Measurements from ENCODE around the gene PLK1. TPM values are rescaled to one million over a fixed set of nuclear protein-coding genes. Genes with fewer than 3 reads are reported as not detected.

PLK1 gene
- 44.0 and 82.6 TPM in 2 replicates for total RNA-seq

DNA sequence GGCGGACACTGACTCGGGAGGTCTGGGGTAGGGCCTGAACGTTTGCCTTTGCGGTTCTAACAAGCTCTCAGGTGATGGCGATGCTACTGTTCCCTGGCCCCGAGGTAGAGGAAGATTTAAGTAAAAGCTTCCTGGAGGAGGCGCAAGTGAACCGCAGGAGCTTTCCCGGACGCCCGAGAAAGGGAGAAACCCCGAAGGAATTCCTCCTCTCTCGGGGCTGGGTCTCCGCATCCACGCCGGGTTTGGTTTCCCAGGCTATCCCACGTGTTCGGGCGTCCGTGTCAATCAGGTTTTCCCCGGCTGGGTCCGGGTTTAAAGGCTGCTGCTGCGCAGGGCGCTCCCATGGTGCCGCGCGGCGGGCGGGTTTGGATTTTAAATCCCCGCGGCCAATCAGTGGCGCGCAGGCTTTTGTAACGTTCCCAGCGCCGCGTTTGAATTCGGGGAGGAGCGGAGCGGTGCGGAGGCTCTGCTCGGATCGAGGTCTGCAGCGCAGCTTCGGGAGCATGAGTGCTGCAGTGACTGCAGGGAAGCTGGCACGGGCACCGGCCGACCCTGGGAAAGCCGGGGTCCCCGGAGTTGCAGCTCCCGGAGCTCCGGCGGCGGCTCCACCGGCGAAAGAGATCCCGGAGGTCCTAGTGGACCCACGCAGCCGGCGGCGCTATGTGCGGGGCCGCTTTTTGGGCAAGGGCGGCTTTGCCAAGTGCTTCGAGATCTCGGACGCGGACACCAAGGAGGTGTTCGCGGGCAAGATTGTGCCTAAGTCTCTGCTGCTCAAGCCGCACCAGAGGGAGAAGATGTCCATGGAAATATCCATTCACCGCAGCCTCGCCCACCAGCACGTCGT is at the start of gene PLK1:
Gene PLK1, plus strand, starts transcription at position 460 of the 844 bp plus-strand sequence. Its CDS starts 44 bp downstream, at position 504.

DNA sequence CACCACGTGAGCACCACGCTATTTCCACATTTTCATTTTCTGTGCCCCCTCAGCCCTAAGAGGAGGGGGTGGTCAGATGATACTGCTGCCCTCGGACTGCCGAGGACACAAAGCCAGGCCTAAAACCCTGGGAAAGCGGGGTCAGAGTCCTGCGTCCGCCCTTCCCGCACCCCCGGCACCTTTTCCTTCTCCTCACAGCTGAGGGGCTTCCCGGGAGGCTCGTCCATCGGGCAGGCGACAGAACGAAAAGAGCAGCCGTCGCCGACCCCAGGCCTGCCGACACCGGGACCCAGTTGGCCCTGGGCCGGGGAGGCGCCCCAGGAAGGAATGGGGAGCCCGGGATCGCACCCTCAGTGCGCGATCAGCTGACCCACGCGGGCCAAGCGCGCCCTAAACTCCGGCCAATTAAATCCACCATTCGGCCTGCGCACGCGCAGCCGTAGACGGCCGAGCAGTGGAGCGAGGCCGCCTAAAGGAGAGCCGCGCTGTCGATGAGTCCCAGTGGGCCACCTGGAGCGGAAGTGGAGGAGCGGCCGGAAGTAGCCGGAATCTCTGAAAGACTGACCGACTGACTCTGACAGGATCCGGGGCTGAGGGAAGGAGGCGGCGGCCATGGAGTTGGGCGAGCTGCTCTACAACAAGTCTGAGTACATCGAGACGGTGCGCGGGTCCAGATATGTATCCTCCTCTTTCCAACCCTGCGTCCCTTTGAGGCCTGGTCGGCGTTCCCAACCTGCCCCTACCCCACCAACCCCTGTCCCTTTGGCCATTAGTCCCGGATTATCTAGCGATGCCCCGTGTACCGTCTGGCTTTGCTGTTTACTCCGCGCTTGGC is 37.5 kb upstream of the PLK1 start, which contains the start of the genes DCTN5 and PALB2:
Gene DCTN5, plus strand, starts transcription at position 536 of the 835 bp plus-strand sequence. Its CDS starts 77 bp downstream, at position 613.
Gene PALB2, minus strand, starts transcription at position 380 of the 835 bp plus-strand sequence. Its CDS starts 153 bp downstream, at position 227.

GRCh38 chr16:23712976-23713375 is 34.3 kb downstream of the PLK1 start, which contains the start of gene ERN2:
TSS of gene ERN2 (minus strand) at chr16:23713222. CDS start at chr16:23713187, 35 bp downstream.

Other genes with a start within 250 kb of the PLK1 start
- gene COG7, start 225.7 kb upstream of the PLK1 start, total RNA-seq: 16.2 and 17.6 TPM in 2 replicates
- 45.5 and 56.6 TPM in 2 replicates for gene GGA2, start 168.4 kb upstream of the PLK1 start, total RNA-seq
- gene EARS2, start 121.5 kb upstream of the PLK1 start, total RNA-seq: 19.1 and 19.5 TPM in 2 replicates
- 56.4 and 99.2 TPM in 2 replicates for gene UBFD1, start 121.2 kb upstream of the PLK1 start, total RNA-seq
- 140 and 167 TPM in 2 replicates for gene NDUFAB1, start 82.6 kb upstream of the PLK1 start, total RNA-seq
- gene PALB2, start 37.6 kb upstream of the PLK1 start, total RNA-seq: 18.5 and 25.0 TPM in 2 replicates
- gene DCTN5, start 37.4 kb upstream of the PLK1 start, total RNA-seq: 68.1 and 71.5 TPM in 2 replicates
- not detected in 2 replicates for gene ERN2, start 34.3 kb downstream of the PLK1 start, total RNA-seq
- not detected in 2 replicates for gene CHP2, start 76.1 kb downstream of the PLK1 start, total RNA-seq
- under 0.01 and 0.14 TPM in 2 replicates for gene PRKCB, start 157.1 kb downstream of the PLK1 start, total RNA-seq